Hepatocyte (in vitro differentiated cells): ENCODE results near the gene MGAT5B. TPM values are rescaled to one million over a fixed set of nuclear protein-coding genes. Genes with fewer than 3 reads are reported as not detected.

Experiments
- DNase-seq: peaks from one replicate; pipeline ENCODE4 v3.0.0-alpha.2; 2016; ENCODE audit warnings: low spot score
- H2AFZ ChIP-seq: fragments of 200-600 bp; sonication (generic); 2 replicates; pipeline ENCODE4 v1.6.0; 2016; ENCODE audit warnings: antibody characterized with exemption, mild to moderate bottlenecking
- H3K27ac ChIP-seq: fragments of 200-600 bp; sonication (generic); 2 replicates; pipeline ENCODE4 v1.5.1; 2016; ENCODE audit warnings: mild to moderate bottlenecking
- H3K27me3 ChIP-seq: fragments of 200-600 bp; sonication (generic); 2 replicates; pipeline ENCODE4 v1.6.1; 2016
- H3K36me3 ChIP-seq: fragments of 200-600 bp; sonication (generic); replicated peaks from 2 replicates; pipeline ENCODE4 v1.5.1; 2016; ENCODE audit warnings: low read depth; ENCODE audit not compliant: insufficient read depth
- H3K4me1 ChIP-seq: fragments of 200-600 bp; sonication (generic); 2 replicates; pipeline ENCODE4 v1.5.1; 2016; ENCODE audit warnings: mild to moderate bottlenecking, moderate library complexity; ENCODE audit not compliant: insufficient read depth
- H3K4me2 ChIP-seq: fragments of 200-600 bp; sonication (generic); 2 replicates; pipeline ENCODE4 v1.6.0; 2016
- H3K4me3 ChIP-seq: fragments of 200-600 bp; sonication (generic); 2 replicates; pipeline ENCODE4 v1.5.1; 2016; ENCODE audit warnings: mild to moderate bottlenecking
- H3K79me2 ChIP-seq: fragments of 200-600 bp; sonication (generic); 2 replicates; pipeline ENCODE4 v1.6.0; 2017; ENCODE audit warnings: mild to moderate bottlenecking
- H3K9me2 ChIP-seq: fragments of 200-600 bp; sonication (generic); replicated peaks from 2 replicates; pipeline ENCODE4 v1.6.0; 2017; ENCODE audit warnings: mild to moderate bottlenecking; ENCODE audit not compliant: insufficient read depth
- H3K9me3 ChIP-seq: fragments of 200-600 bp; sonication (generic); 2 replicates; pipeline ENCODE4 v1.5.1; 2016; ENCODE audit warnings: low read depth, mild to moderate bottlenecking
- H4K20me1 ChIP-seq: fragments of 200-600 bp; sonication (generic); 2 replicates; pipeline ENCODE4 v1.6.0; 2016; ENCODE audit warnings: mild to moderate bottlenecking; ENCODE audit not compliant: insufficient read depth, poor library complexity, severe bottlenecking
- CTCF ChIP-seq: fragments of 200-600 bp; sonication (generic); IDR thresholded peaks from 2 replicates; pipeline ENCODE4 v1.5.1; 2016; ENCODE audit warnings: antibody characterized with exemption, mild to moderate bottlenecking; ENCODE audit not compliant: poor library complexity
- EZH2 ChIP-seq: fragments of 200-600 bp; sonication (generic); IDR thresholded peaks from 2 replicates; pipeline ENCODE4 v1.6.1; 2016; ENCODE audit warnings: antibody characterized with exemption, mild to moderate bottlenecking, borderline replicate concordance
- EZH2phosphoT487 ChIP-seq: fragments of 200-600 bp; sonication (generic); IDR thresholded peaks from one replicate; pipeline ENCODE4 v1.6.1; 2018; ENCODE audit warnings: antibody characterized with exemption, mild to moderate bottlenecking, low read depth, moderate library complexity; ENCODE audit not compliant: unreplicated experiment, severe bottlenecking
- WGBS: methylation state at CpG from one replicate; pipeline ENCODE4 v1.1.6; 2016; ENCODE audit warnings: low lambda C conversion rate; ENCODE audit errors: missing lambda C conversion rate; 5-methylcytosine and 5-hydroxymethylcytosine counted together
- polyA plus RNA-seq: library from polyadenylated mRNA; unstranded; fragments of >200 nt; fragmentation: Nextera tagmentation; extraction: Ambion mirVana; gene quantifications from 2 replicates; pipeline ENCODE4 v1.2.1, GENCODE V29; 2016
- total RNA-seq: library from RNA; depleted of rRNA; stranded (reverse); fragments of >200 nt; gene quantifications from 2 replicates; pipeline ENCODE4 v1.2.3, GENCODE V29; 2014

Gene MGAT5B
- total and polyA plus RNA-seq, 2 experiments from 2014 or later = 0.89 to 1.1 TPM

- Histone ChIP-seq H3K79me2 (no peaks in the 10 kb centered on the region), H3K9me3 (no peaks in the 10 kb centered on the region), H2AFZ (no peak overlapping the region), H3K9me2 (no peaks in the 10 kb centered on the region), H3K4me3 (no peak overlapping the region), H3K36me3 (no peaks in the 10 kb centered on the region), H4K20me1 (no peaks in the 10 kb centered on the region), H3K27ac (no peak overlapping the region), H3K4me1 (no peaks in the 10 kb centered on the region), H3K4me2 (no peak overlapping the region), H3K27me3 (no peaks in the 10 kb centered on the region)
- no peak for DNase-seq
- WGBS = 86% methylated on average over 9 of the region's 17 CpGs
- TF ChIP-seq EZH2 (no peak), EZH2phosphoT487 (no peak), CTCF (no peak)
Measured at GRCh38 chr17:76947771-76948170, 79.6 kb downstream of the MGAT5B start.

GRCh38 chr17:76948301-76948700 lies 80.1 kb downstream of the MGAT5B start:
- Histone ChIP-seq H3K4me1 (no peaks in the 10 kb centered on the region), H3K79me2 (no peaks in the 10 kb centered on the region), H3K27ac (no peak overlapping the region), H4K20me1 (no peaks in the 10 kb centered on the region), H3K4me3 (no peak overlapping the region), H3K9me3 (no peaks in the 10 kb centered on the region), H3K4me2 (no peak overlapping the region), H3K27me3 (no peaks in the 10 kb centered on the region), H2AFZ (no peak overlapping the region), H3K36me3 (no peaks in the 10 kb centered on the region), H3K9me2 (no peaks in the 10 kb centered on the region)
- 93% methylated on average over 10 of the region's 10 CpGs for WGBS
- DNase-seq = no peak
- TF ChIP-seq EZH2phosphoT487 = no peak
- no peak for TF ChIP-seq CTCF
- TF ChIP-seq EZH2 = no peak

- Histone ChIP-seq H3K4me2 (no peak overlapping the region), H3K9me3 (no peaks in the 10 kb centered on the region)
Measured at GRCh38 chr17:76948726-76949342, 80.6 kb downstream of the MGAT5B start.

More at GRCh38 chr17:76948726-76949342, 80.6 kb downstream of the MGAT5B start:
- H3K27me3 ChIP-seq = no peaks in the 10 kb centered on the region
- no peak overlapping the region for H3K4me3 ChIP-seq
- H3K36me3 ChIP-seq = no peaks in the 10 kb centered on the region
- TF ChIP-seq EZH2phosphoT487 = no peak
- no peak for TF ChIP-seq EZH2
- TF ChIP-seq CTCF = no peak
- no peaks in the 10 kb centered on the region for H3K4me1 ChIP-seq
- H3K79me2 ChIP-seq = no peaks in the 10 kb centered on the region
- no peaks in the 10 kb centered on the region for H3K9me2 ChIP-seq
- DNase-seq = no peak
- H4K20me1 ChIP-seq = no peaks in the 10 kb centered on the region
- 91% methylated on average over 27 of the region's 27 CpGs for WGBS
- no peak overlapping the region for H2AFZ ChIP-seq
- H3K27ac ChIP-seq = no peak overlapping the region
